Measurements from ENCODE around the gene LRRC75B. TPM values are rescaled to one million over a fixed set of nuclear protein-coding genes. Genes with fewer than 3 reads are reported as not detected.

The LRRC75B gene
- total RNA-seq, 1 experiment from 2014 or later: 4.1 TPM

DNA sequence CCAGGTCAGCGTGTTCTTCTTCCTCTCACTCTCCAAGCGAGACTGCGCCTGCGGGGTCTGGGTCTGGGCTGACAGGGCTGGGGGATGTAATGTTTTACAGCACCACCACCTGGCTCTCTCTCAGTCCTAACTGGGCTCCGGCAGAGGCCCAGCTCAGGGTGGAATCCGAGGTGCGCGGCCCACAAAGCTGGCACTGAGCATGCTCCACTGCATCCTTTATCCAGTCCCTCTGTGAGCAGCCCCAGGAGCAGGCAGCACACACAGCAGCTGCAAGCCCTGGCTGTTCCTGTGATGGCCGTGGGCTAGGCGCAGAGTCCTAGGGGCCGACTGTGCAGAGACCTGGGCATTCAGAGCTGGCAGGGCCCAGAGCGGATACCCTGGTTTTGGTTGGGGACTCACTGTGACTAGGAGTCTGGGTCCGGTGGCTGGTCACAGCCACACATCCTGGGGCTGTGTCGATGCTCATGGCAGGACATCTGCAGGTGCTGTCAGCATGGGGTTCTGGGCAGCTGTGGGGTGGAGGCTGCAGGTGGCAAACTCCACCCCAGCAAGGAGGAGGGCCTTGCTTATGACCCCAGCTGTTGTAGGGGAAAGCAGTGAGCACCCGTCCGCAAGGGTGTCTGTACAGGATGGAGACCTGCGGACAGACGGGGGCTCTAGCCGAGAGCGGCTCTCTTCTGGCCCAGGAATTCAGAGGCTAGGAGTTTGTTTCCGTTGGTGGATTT, 4.0 kb downstream of the LRRC75B start:
- Histone ChIP-seq H3K27ac (ENCODE audit: low read length) (no peak overlapping the region), H3K9me3 (ENCODE audit: control insufficient read depth, insufficient read depth, low read depth, low read length) (no peaks in the 10 kb centered on the region), H3K27me3 (ENCODE audit: control insufficient read depth, insufficient read depth, low read length) (no peaks in the 10 kb centered on the region), H3K4me1 (ENCODE audit: control insufficient read depth, insufficient read depth, low read length) (peaks cover 4% of the 10 kb centered on the region; the same call in 1 of the 2 replicates), H3K4me3 (ENCODE audit: low read depth in 2 of 2, low read length in 2 of 2) (no peak overlapping the region), H3K36me3 (ENCODE audit: control insufficient read depth, insufficient read depth, low read length) (no peaks in the 10 kb centered on the region)
- in situ Hi-C loops (cut with HindIII; ENCODE audit: low pct_unique_long_range_greater_than_20kb, low sequenced_read_pairs) (no loop called here), intact Hi-C loops (cut with micrococcal nuclease; ENCODE audit: unreplicated experiment) (no loop called here)
- ChIA-PET POLR2A (no interaction called here), CTCF (no interaction called here)
- DNase-seq (ENCODE audit: low read depth, low spot score): no peak
- TF ChIP-seq, protein P1, sequence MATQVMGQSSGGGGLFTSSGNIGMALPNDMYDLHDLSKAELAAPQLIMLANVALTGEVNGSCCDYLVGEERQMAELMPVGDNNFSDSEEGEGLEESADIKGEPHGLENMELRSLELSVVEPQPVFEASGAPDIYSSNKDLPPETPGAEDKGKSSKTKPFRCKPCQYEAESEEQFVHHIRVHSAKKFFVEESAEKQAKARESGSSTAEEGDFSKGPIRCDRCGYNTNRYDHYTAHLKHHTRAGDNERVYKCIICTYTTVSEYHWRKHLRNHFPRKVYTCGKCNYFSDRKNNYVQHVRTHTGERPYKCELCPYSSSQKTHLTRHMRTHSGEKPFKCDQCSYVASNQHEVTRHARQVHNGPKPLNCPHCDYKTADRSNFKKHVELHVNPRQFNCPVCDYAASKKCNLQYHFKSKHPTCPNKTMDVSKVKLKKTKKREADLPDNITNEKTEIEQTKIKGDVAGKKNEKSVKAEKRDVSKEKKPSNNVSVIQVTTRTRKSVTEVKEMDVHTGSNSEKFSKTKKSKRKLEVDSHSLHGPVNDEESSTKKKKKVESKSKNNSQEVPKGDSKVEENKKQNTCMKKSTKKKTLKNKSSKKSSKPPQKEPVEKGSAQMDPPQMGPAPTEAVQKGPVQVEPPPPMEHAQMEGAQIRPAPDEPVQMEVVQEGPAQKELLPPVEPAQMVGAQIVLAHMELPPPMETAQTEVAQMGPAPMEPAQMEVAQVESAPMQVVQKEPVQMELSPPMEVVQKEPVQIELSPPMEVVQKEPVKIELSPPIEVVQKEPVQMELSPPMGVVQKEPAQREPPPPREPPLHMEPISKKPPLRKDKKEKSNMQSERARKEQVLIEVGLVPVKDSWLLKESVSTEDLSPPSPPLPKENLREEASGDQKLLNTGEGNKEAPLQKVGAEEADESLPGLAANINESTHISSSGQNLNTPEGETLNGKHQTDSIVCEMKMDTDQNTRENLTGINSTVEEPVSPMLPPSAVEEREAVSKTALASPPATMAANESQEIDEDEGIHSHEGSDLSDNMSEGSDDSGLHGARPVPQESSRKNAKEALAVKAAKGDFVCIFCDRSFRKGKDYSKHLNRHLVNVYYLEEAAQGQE (IDR thresholded peaks at IDR 0.05; ENCODE audit: insufficient read depth in 1 of 2, low read depth in 2 of 2, low read length in 1 of 2): no peak
- TF ChIP-seq SIN3A (IDR thresholded peaks at IDR 0.05; ENCODE audit: borderline replicate concordance, insufficient read depth, low read depth, low read length): no peak
- TF ChIP-seq POLR2AphosphoS5 (IDR thresholded peaks at IDR 0.05; ENCODE audit: low read depth, low read length): no peak
- TF ChIP-seq TCF7L2 (IDR thresholded peaks at IDR 0.05; ENCODE audit: low read depth, low read length): no peak
- TF ChIP-seq, protein P2, sequence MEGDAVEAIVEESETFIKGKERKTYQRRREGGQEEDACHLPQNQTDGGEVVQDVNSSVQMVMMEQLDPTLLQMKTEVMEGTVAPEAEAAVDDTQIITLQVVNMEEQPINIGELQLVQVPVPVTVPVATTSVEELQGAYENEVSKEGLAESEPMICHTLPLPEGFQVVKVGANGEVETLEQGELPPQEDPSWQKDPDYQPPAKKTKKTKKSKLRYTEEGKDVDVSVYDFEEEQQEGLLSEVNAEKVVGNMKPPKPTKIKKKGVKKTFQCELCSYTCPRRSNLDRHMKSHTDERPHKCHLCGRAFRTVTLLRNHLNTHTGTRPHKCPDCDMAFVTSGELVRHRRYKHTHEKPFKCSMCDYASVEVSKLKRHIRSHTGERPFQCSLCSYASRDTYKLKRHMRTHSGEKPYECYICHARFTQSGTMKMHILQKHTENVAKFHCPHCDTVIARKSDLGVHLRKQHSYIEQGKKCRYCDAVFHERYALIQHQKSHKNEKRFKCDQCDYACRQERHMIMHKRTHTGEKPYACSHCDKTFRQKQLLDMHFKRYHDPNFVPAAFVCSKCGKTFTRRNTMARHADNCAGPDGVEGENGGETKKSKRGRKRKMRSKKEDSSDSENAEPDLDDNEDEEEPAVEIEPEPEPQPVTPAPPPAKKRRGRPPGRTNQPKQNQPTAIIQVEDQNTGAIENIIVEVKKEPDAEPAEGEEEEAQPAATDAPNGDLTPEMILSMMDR (IDR thresholded peaks at IDR 0.05): no peak
- no TSS peak for BruUV-seq (replicated peaks)
- ATAC-seq: no peak

GRCh38 chr22:24588381-24588756, 4.5 kb downstream of the LRRC75B start:
- ChIA-PET POLR2A (no interaction called here), CTCF (no interaction called here)
- Histone ChIP-seq H3K9me3 (ENCODE audit: control insufficient read depth, insufficient read depth, low read depth, low read length) (no peaks in the 10 kb centered on the region), H3K36me3 (ENCODE audit: control insufficient read depth, insufficient read depth, low read length) (no peaks in the 10 kb centered on the region), H3K4me3 (ENCODE audit: low read depth in 2 of 2, low read length in 2 of 2) (no peak overlapping the region), H3K27ac (ENCODE audit: low read length) (no peak overlapping the region), H3K27me3 (ENCODE audit: control insufficient read depth, insufficient read depth, low read length) (no peaks in the 10 kb centered on the region), H3K4me1 (ENCODE audit: control insufficient read depth, insufficient read depth, low read length) (no peaks in the 10 kb centered on the region)
- TF ChIP-seq, protein P2 (IDR thresholded peaks at IDR 0.05): no peak
- TF ChIP-seq, protein P1 (IDR thresholded peaks at IDR 0.05; ENCODE audit: insufficient read depth in 1 of 2, low read depth in 2 of 2, low read length in 1 of 2): no peak
- TF ChIP-seq TCF7L2 (IDR thresholded peaks at IDR 0.05; ENCODE audit: low read depth, low read length) (no peak), POLR2AphosphoS5 (IDR thresholded peaks at IDR 0.05; ENCODE audit: low read depth, low read length) (no peak), SIN3A (IDR thresholded peaks at IDR 0.05; ENCODE audit: borderline replicate concordance, insufficient read depth, low read depth, low read length) (no peak)
- in situ Hi-C loops (cut with HindIII; ENCODE audit: low pct_unique_long_range_greater_than_20kb, low sequenced_read_pairs) (no loop called here), intact Hi-C loops (cut with micrococcal nuclease; ENCODE audit: unreplicated experiment) (no loop called here)
- no TSS peak for BruUV-seq (replicated peaks)
- DNase-seq (ENCODE audit: low read depth, low spot score) (no peak), ATAC-seq (no peak)

Data from Panc1 (cell line).